HG02588 (cell line): Measurements from ENCODE around the gene GPR150.
A peak's percentile ranks its signal among the peaks of the same experiment; 100 is the strongest.
"Not testable (repeated sequence)": the region's sequence is repeated elsewhere in the genome, so short reads cannot be mapped to it uniquely, and the experiment has no call there.

Experiments
- ATAC-seq: cut with Tn5 transposase; IDR thresholded peaks from one replicate; pipeline ENCODE4 v1.9.1; 2021; ENCODE audit warnings: mild to moderate bottlenecking, moderate library complexity; ENCODE audit not compliant: unreplicated experiment

The GPR150 gene

DNA sequence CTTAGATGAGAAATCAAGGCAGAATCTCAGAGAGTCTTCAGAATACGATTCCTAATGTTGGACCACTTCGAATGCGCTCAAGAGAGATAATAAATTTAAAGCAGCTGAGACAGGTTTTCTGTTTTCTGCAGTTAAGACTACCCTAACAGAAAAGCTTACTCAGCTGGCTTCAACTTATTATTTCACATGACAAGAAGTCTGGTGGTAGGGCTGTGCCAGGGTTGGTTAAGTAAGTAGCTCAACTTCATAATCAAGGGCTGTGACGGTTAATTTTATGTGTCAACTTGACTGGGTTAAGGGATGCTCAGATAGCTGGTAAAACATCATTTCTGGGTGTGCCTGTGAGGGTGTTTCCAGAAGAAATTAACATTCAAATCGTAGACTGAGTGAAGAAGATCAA, 3.8 kb downstream of the GPR150 start:
- ATAC-seq: no peak

- no peak for ATAC-seq
These were observed 4.5 kb downstream of the GPR150 start for GRCh38 chr5:95624368-95624767.

DNA sequence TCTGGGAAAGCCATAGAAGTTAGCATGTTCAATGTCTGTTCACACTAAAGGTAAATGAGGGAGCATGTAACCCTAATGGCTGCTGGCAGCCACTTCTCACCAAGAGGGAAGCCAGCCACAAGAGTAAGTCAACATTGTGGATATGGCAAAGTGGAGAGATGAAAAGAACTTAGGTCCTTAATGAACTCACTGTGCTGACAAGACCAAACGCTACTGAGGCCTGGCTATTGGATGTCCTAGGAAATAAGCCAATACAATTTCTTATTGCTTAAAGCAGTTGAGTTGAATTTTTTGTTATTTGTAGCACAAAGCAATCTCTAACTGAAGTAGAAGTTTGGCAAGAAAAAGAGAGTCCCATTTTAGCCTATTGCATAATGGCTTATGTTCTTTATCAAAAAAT, 6.8 kb downstream of the GPR150 start:
- ATAC-seq: no peak

GRCh38 chr5:95627971-95628810, 8.3 kb downstream of the GPR150 start:
- no peak for ATAC-seq

- ATAC-seq: no peak
These were observed 9.0 kb downstream of the GPR150 start for GRCh38 chr5:95628933-95629332.

GRCh38 chr5:95630394-95630917, 10.6 kb downstream of the GPR150 start:
- ATAC-seq: no peak

DNA sequence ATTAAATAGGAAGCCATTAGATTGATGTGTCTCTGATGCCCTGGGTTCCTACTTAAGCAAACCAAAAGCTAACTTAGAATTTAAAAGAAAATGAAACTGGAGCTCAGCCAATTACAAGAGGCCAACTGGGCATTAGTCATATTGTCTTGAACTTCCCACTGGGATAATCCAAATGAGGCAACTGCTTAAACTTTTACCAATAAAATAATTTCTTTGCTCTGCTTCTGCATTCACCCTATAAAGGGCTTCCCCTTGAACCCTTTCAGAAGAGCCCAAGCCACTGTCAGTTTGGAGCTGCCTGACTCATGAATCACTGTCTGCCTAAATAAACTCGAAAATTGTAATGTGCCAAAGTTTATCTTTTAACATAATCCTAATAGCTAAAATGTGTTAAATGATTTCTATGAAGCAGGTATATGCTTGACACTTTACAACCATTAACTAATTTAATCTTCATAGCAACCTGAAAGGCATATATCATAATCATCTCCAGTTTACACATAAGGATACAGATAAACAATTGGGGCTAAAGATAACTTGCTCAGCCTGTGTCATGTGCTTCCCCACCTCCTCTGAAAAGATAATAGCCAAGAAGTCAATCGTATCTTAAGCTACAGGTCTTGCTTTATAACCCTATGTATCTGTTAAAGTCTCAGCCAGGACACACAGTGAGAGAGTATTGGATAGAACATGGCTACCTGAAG, 11.5 kb downstream of the GPR150 start:
- ATAC-seq: no peak

DNA sequence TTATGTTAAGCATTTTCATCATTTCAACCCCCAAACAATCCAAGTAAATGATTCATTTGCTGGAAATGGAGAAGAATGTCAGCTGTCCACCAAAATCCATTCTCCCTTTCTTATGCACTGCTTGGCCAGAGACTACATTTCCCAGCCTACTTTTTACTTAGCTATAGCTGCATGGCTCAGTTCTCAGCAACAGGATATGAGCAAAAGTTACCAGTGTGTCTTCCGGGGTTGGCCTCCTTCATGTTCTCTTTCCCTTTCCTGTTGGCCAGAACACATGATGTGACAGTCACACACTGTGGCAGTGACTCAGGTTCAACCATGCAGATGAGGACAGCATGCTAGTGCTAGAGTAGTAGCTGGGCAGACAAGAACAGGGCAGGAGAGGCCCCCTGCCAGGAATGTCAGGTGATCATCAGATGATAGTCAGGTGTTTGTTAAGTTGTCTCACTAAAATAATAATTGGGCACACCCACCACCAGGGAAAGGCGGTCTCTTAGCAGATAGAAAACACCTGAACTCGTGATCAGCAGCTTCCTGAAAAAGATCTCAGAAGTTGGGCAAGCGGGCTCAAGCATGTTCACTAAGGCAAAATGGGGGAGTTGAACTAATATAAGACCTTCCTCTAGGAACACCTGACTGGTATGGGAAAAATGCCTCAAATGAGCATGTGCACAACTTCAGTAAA, 12.2 kb downstream of the GPR150 start:
- peak; percentile 69 for ATAC-seq

GRCh38 chr5:95632942-95633341, 13.1 kb downstream of the GPR150 start:
- not testable (repeated sequence) for ATAC-seq

- ATAC-seq: no peak
These were observed 13.8 kb downstream of the GPR150 start for GRCh38 chr5:95633671-95634070.

- ATAC-seq: no peak
These were observed 14.2 kb downstream of the GPR150 start for GRCh38 chr5:95634081-95634480.

GRCh38 chr5:95638632-95639031, 18.7 kb downstream of the GPR150 start:
- no peak for ATAC-seq

DNA sequence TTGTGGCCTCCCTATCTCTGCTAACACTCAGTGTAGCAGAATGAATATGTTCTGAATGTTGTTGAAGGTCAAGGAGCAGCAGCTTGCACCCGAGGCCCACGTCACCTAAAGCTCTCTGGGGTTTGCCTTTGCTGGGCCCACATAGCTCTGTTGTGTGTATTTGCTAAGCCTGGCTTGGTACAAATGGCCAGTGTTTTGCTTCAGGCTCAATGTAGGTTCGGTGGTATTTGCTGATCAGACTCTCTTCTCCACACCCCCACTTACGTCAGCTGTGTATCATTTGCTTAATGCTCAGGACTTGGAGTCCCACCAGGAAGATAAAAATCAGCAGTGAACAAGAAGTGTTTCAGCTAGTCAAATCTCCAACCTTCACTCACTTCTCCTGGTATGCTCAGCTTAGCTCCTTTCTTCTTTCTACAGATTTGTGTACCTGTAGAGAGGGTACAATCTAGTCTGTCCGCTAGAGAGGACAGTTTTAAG, 21.9 kb downstream of the GPR150 start:
- ATAC-seq: no peak

DNA sequence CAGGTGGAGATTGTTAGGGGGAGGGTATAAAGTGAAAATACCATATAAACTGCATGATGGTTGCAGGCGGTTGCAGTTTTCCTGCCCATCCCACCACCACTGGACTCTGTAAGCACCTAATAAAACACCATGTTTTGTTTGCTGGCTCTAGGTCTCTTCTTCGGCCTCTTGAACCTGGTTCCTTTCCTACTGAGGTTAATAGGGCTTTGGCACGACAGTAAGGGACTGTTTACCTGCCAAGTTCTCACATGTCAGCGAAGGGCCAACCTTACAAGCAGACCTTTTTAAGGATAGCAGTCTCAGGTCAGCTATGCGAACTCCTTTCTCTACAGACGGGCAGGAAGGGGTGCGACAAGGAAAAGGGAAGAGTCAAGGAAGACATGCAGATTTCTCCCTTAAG, 23.3 kb downstream of the GPR150 start:
- no peak for ATAC-seq

GRCh38 chr5:95644351-95645042, 24.6 kb downstream of the GPR150 start:
- peak; percentile 40 for ATAC-seq

DNA sequence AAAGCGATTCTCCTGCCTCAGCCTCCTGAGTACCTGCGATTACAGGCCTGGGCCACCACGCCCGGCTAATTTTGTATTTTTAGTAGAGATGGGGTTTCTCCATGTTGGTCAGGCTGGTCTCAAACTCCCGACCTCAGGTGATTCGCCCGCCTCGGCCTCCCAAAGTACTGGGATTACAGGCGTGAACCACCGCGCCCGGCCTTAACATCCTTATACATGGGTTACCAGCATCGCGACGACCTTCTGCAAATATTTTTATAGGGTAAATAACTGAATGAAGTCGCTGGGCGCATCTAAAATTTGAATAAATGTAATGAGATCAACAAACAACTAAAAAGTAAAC, 26.3 kb downstream of the GPR150 start:
- ATAC-seq: not testable (repeated sequence)

DNA sequence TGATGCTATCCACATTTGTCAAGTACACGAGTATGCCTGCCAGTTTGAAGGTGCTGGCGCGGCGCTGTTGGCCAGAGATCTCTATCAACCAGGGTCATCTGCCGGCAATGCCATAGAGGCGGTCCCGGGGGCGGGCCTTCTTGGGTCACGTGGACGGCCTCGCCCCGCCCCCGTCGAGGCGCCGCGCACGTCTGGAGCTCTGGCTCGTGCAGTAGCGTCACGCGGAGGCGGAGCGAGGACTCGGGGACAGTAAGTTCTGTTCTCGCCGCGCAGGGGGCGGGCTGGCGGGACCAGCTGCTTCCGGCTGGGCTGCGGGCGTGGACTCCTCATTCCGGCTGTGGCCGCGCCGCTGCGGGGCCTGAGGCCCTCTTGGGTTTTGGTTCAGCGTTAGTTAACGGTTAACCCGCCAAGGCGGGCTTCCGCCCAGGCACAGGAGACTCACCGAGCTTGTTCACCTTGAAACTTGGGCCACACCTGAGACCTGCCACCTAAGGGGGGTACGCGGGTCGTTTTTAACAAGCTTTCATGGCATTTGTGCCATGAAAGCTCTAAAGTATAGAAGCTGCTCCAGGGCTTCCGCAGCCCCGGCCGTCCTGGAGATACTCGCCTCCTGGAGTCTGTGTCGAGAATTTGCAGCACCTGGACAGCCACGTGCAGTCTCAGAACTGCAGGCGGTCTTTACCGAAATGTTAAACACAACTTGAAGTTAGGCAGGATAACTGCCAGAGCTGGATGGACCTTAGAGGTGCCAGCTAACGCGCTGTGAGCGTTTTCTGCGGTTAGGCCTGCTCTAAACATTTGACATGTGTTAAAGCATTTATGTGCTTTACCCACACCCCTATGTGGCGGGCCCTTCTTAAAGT, 26.9 kb downstream of the GPR150 start, which contains the start of gene RFESD:
TSS of gene RFESD (plus strand) at position 209 of the 863 bp plus-strand sequence. CDS start 5,495 bp downstream, outside the sequence.
- peak; percentile 97 for ATAC-seq

- no peak for ATAC-seq
These were observed 28.3 kb downstream of the GPR150 start for GRCh38 chr5:95647886-95648860.

- no peak for ATAC-seq
These were observed 29.4 kb downstream of the GPR150 start for GRCh38 chr5:95649274-95649673.
